Fibroblast of mammary gland (primary cell): ENCODE measurements around the gene TAAR1.

ENCODE experiments used
- DNase-seq: peaks from one replicate; pipeline ENCODE4 v3.0.0-alpha.2; 2010; ENCODE audit warnings: low read depth
- H3K4me3 ChIP-seq: 2 replicates; pipeline ENCODE4 v1.5.1; 2011; ENCODE audit warnings: low read depth, mild to moderate bottlenecking, low read length, moderate library complexity; ENCODE audit not compliant: control insufficient read depth
- TF ChIP-seq, protein P1 (sequence below): conservative IDR thresholded peaks from 2 replicates; pipeline ENCODE4 v1.5.1; 2011; ENCODE audit warnings: low read depth, low read length, inconsistent platforms; ENCODE audit not compliant: control insufficient read depth, insufficient read depth

Gene TAAR1

DNA sequence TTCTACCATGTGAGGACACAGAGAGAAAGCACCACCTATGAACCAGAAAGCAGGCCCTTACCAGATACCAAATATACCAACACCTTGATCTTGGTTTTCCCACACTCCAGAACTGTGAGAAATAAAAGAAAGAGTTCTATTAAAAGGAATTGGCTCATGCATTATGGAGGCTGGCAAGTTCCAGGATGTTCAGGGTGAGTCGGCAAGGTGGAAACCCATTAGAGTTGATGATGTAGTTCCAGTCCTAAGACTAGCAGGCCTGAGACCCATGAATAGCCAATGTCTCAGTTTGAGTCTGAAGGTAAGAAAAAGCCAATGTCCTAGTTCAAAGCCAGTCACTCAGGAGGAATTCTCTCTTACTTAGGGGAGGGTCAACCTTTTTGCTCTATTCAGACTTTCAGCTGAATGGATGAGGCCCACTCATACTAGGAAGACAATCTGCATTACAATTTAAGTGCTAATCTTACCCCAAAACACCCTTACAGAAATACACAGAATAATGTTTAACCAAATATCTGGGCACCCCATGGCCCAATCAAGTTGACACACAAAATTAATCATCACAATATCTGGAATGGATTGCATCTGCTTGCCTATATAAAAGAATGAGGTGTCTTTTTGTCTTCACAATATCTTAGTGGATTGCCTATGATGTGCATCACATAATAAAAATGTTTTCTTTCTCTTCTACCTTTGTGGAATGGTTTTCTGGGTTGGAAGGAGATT lies 5.5 kb upstream of the TAAR1 start:
- TF ChIP-seq, protein P1, sequence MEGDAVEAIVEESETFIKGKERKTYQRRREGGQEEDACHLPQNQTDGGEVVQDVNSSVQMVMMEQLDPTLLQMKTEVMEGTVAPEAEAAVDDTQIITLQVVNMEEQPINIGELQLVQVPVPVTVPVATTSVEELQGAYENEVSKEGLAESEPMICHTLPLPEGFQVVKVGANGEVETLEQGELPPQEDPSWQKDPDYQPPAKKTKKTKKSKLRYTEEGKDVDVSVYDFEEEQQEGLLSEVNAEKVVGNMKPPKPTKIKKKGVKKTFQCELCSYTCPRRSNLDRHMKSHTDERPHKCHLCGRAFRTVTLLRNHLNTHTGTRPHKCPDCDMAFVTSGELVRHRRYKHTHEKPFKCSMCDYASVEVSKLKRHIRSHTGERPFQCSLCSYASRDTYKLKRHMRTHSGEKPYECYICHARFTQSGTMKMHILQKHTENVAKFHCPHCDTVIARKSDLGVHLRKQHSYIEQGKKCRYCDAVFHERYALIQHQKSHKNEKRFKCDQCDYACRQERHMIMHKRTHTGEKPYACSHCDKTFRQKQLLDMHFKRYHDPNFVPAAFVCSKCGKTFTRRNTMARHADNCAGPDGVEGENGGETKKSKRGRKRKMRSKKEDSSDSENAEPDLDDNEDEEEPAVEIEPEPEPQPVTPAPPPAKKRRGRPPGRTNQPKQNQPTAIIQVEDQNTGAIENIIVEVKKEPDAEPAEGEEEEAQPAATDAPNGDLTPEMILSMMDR, result no peak

DNA sequence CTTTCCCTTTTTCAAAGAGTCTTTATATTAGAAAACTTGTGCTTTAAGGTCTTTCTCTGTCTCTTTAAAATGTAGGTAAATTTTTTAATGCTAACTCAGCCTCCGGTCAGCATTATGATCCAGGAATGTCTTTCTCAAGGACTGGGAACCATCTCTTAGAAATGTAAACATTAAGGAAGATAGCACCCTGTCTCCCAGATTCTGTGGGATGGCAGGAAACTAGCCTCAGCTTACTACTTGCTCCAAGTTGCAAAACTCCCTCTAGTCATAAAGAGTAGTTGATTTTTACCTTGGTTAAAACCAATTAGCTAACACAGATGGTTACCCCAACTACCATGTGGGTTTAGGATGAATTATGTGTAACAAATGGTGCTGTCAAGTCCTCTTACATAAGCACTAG lies 4.7 kb upstream of the TAAR1 start:
- TF ChIP-seq, protein P1, result no peak
- no peak for DNase-seq
- H3K4me3 ChIP-seq, result no peak overlapping the region

More for the DNA sequence above, 5.5 kb upstream of the TAAR1 start:
- no peak for DNase-seq
- H3K4me3 ChIP-seq, result no peak overlapping the region

DNA sequence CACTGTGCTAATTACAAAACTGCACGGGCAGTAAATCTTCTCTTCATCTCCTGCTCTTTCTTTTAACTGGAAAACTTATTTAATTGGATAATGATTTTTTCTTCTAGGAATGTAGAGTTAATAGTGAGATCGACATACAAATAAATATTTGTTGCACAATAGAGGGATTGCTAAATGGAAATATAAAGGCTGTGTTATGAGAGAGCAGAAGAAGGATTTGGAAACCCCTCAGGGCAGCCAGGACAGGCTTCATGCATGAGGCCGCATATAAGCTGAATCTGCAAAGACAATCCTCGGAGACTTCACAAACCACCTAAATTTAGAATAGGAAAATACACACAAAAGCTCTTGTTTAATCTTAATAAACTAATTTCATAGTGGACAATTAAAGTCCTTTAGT lies 2.9 kb upstream of the TAAR1 start:
- DNase-seq, result no peak
- no peak overlapping the region for H3K4me3 ChIP-seq
- TF ChIP-seq, protein P1, result no peak

DNA sequence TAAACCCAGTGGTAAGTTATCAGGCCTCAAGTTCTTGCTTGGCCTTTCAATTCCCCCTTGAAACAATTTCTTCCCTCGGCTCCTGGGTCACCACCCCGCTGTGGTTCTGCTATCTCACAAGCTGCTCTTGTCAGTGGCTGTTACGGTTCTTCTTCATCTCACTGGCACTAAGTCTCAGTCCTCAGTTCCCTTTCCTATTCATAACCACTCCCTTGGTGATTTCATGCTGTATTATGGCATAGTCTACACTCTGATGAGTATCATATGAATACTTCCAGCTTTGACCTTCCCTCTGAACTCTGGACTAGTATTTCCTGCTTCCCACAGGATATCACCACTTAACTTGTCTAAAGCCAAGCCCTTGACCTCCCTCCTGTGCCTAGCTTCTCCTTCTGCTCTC lies 7.9 kb downstream of the TAAR1 start:
- TF ChIP-seq, protein P1, result no peak
- no peak for DNase-seq
- H3K4me3 ChIP-seq, result no peak overlapping the region

DNA sequence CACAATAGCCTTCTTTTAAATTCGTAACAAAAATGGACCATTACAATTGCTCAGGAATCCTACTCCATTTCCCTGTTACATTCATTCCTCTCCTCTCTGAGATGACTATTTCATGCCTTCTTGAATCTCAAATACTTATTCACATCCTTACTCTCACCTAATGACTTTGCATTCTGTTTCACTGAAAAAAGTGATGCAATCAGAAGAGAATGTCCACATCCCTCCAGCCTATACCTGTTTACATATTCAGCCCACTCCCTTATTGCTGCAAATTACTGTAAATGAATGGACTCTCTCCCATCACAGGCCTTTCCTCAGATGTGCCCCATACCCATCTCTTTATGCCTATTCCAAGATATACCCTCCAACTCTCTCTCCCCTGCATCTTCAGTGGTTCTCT lies 8.6 kb downstream of the TAAR1 start:
- no peak overlapping the region for H3K4me3 ChIP-seq

DNA sequence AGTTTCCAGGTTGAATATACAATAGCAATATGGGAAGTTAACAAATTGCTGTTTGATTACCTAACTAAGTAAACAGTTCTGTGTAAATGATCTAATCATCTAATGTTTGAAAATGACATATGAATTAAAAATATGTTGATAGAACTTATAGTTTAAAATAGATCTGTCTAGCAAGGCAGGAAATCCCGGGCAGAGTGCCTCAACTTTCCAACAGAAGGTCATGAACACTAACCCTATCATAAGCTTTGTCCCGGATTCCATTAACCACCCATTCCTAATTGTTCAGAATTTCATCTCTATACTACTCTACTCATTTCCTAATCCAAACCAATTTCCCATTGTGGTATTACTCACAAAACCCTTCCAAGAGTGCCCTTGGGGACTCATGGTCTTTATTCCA lies 10.2 kb downstream of the TAAR1 start:
- no peak for DNase-seq
- TF ChIP-seq, protein P1, result no peak
- no peak overlapping the region for H3K4me3 ChIP-seq

More for the DNA sequence above, 8.6 kb downstream of the TAAR1 start:
- TF ChIP-seq, protein P1, result no peak
- DNase-seq, result no peak
